Naive thymus-derived CD4-positive, alpha-beta T cell (primary cell): ENCODE results near the gene SRR. TPM values are rescaled to one million over a fixed set of nuclear protein-coding genes. Genes with fewer than 3 reads are reported as not detected.
"Not testable (repeated sequence)": the region's sequence is repeated elsewhere in the genome, so short reads cannot be mapped to it uniquely, and the experiment has no call there.

Experiments
- ATAC-seq: fragments of 150-1000 bp; cut with Tn5 transposase; 2 replicates; pipeline ENCODE4 v1.10.0; 2021; ENCODE audit warnings: mild to moderate bottlenecking, moderate library complexity
- CTCF ChIA-PET: fragments of 350-600 bp; sonication (Branson Sonifier 250); formaldehyde crosslinking; loops from one replicate; lab custom pipeline; 2021; ENCODE audit warnings: antibody characterized with exemption; lab: Charles Lee
- POLR2A ChIA-PET: fragments of 350-600 bp; sonication (Branson Sonifier 250); formaldehyde crosslinking; loops from one replicate; lab custom pipeline; 2021; ENCODE audit warnings: antibody characterized with exemption, inconsistent platforms; lab: Charles Lee
- DNase-seq, 9 donors: peaks; one replicate each; pipeline versions ENCODE4 v3.0.0 to v3.0.0-alpha.2; 2020 to 2022; ENCODE audit warnings: mixed read lengths in 1 of 9
- H3K27ac ChIP-seq: one replicate; pipeline ENCODE4 v1.7.0; 2013; ENCODE audit warnings: mild to moderate bottlenecking, low read depth, low read length, moderate library complexity
- H3K27me3 ChIP-seq, 2 donors: one replicate each; pipeline ENCODE4 v1.7.0; 2013; ENCODE audit warnings: low read length in 2 of 2, mild to moderate bottlenecking in 2 of 2, moderate library complexity in 2 of 2; ENCODE audit not compliant: control insufficient read depth in 2 of 2, insufficient read depth in 2 of 2
- H3K36me3 ChIP-seq, 3 experiments: 1 replicate in 2 of 3; 2 replicates in 1 of 3; pipeline ENCODE4 v1.7.0; 2013; ENCODE audit warnings: low read length in 3 of 3, mild to moderate bottlenecking in 3 of 3, moderate library complexity in 1 of 3; ENCODE audit not compliant: insufficient read depth in 3 of 3, control insufficient read depth in 2 of 3
- H3K4me1 ChIP-seq, 2 donors: one replicate each; pipeline ENCODE4 v1.7.0; 2013; ENCODE audit warnings: low read length in 2 of 2, mild to moderate bottlenecking in 2 of 2, moderate library complexity in 1 of 2; ENCODE audit not compliant: control insufficient read depth in 2 of 2, insufficient read depth in 2 of 2
- H3K4me3 ChIP-seq: 2 replicates; pipeline ENCODE4 v1.7.0; 2013; ENCODE audit warnings: mild to moderate bottlenecking, low read length
- H3K9me3 ChIP-seq, 3 experiments: 1 replicate in 2 of 3; 2 replicates in 1 of 3; pipeline ENCODE4 v1.7.0; 2013; ENCODE audit warnings: low read length in 3 of 3; ENCODE audit not compliant: control insufficient read depth in 2 of 3
- H3K27ac Mint-ChIP-seq, 9 donors: one replicate each; pipeline ENCODE4 v1.8.0; 2020 to 2022; ENCODE audit warnings: mixed read lengths in 9 of 9, mild to moderate bottlenecking in 8 of 9, moderate library complexity in 5 of 9, inconsistent platforms in 2 of 9
- H3K27me3 Mint-ChIP-seq, 5 donors: one replicate each; pipeline ENCODE4 v1.8.0; 2021 to 2022; ENCODE audit warnings: mixed read lengths in 5 of 5, mild to moderate bottlenecking in 1 of 5
- H3K36me3 Mint-ChIP-seq, 5 donors: one replicate each; pipeline ENCODE4 v1.8.0; 2020 to 2022; ENCODE audit warnings: mixed read lengths in 5 of 5, mild to moderate bottlenecking in 3 of 5, inconsistent platforms in 1 of 5
- H3K4me1 Mint-ChIP-seq, 7 donors: one replicate each; pipeline ENCODE4 v1.8.0; 2020 to 2022; ENCODE audit warnings: mixed read lengths in 7 of 7, mild to moderate bottlenecking in 3 of 7, inconsistent platforms in 1 of 7
- H3K4me3 Mint-ChIP-seq, 10 donors: one replicate each; pipeline ENCODE4 v1.8.0; 2020 to 2022; ENCODE audit warnings: mild to moderate bottlenecking in 10 of 10, mixed read lengths in 10 of 10, moderate library complexity in 6 of 10, inconsistent platforms in 2 of 10
- H3K9me3 Mint-ChIP-seq, 11 donors: one replicate each; pipeline ENCODE4 v1.8.0; 2020 to 2022; ENCODE audit warnings: mixed read lengths in 11 of 11, mild to moderate bottlenecking in 4 of 11, inconsistent platforms in 1 of 11, moderate library complexity in 1 of 11
- intact Hi-C, 2 donors: fragments of 100-400 bp; cut with micrococcal nuclease; formaldehyde crosslinking; loops; one replicate each; pipeline ENCODE4 v1.15.1; 2023
- polyA plus RNA-seq, 2 donors: library from polyadenylated mRNA; unstranded; fragments of 300-500 nt; fragmentation: Illumina TruSeq; gene quantifications; one replicate each; pipeline ENCODE4 v1.2.3, GENCODE V29; 2021
- total RNA-seq, 6 experiments: library from RNA in 5 of 6; stranded (reverse) in 5 of 6; gene quantifications; 1 replicate in 5 of 6; 2 replicates in 1 of 6; pipeline ENCODE4 v1.2.3 and lab custom pipeline; 2021 to 2026

SRR gene
- total RNA-seq (10 to 100 TPM in 1 of 5 experiments, 1 to 10 TPM in 4; 3.1 to 16.0 (median 8.3) TPM), polyA plus RNA-seq (1 to 10 TPM; 5.2 to 9.6 TPM), total RNA-seq (lab: John Stamatoyannopoulos, UW) (3.1 reads per million, percentile 16 among the genes with 10 or more reads in this experiment)

- H3K9me3 Mint-ChIP-seq = no peaks in the 10 kb centered on the region
- Histone ChIP-seq H3K4me3 (peak within 1 kb of the TSS; percentile 87), H3K36me3 (peaks cover 4 to 24% (median 5%) of the 10 kb centered on the region in 3 experiments), H3K27me3 (no peaks in the 10 kb centered on the region), H3K9me3 (no peaks in the 10 kb centered on the region), H3K4me1 (peaks cover 9 to 13% of the 10 kb centered on the region in 2 donors), H3K27ac (peak within 1 kb of the TSS; percentile 98)
- H3K27me3 Mint-ChIP-seq = no peaks in the 10 kb centered on the region
- H3K27ac Mint-ChIP-seq = peak within 1 kb of the TSS; percentile 76 to 95 (median 84)
- DNase-seq (peak; percentile 87 to 95 (median 93)), ATAC-seq (peak; percentile 97)
- H3K4me3 Mint-ChIP-seq = peak within 1 kb of the TSS; percentile 90 to 98 (median 92)
- peaks cover 25 to 61% (median 47%) of the 10 kb centered on the region in 7 donors for H3K4me1 Mint-ChIP-seq
- POLR2A ChIA-PET = interaction anchor here (0.5 to 2.4 kb wide), 19 partner anchors 11 to 580 kb away, joined by 3 to 21 read pairs (median 3); partner anchors contain the start of genes DPH1, HIC1, RTN4RL1 and TSR1
- H3K36me3 Mint-ChIP-seq = peaks cover 8 to 23% (median 12%) of the 10 kb centered on the region in 5 donors
- CTCF ChIA-PET = interaction anchor here (0.8 kb wide), 2 partner anchors 33 to 39 kb away, joined by 3 read pairs; partner anchors contain the start of gene TSR1
- intact Hi-C loops = loop anchor here (1.0 to 10.0 kb wide), 13 partner anchors 33 to 659 kb away; partner anchors contain the start of genes RILP (in 2 of the 2), TSR1 (in 2 of the 2), MNT (in 1 of the 2) and OVCA2 (in 1 of the 2)
Observed at GRCh38 chr17:2303204-2304188, at the start of gene SRR, which contains the start of gene SMG6. Gene SRR, plus strand, starts transcription at chr17:2303950. Its CDS starts 11,611 bp downstream, at chr17:2315561. Gene SMG6, minus strand, starts transcription at chr17:2303785. Its CDS starts 65 bp downstream, at chr17:2303720.

GRCh38 chr17:2258830-2259229 lies 44.9 kb upstream of the SRR start:
- Histone ChIP-seq H3K27ac (peak overlapping the region; percentile 83), H3K4me1 (peaks cover 54 to 68% of the 10 kb centered on the region in 2 donors), H3K4me3 (peak overlapping the region; percentile 36)
- DNase-seq = peak in 1 of 9 donors; percentile 27
- H3K27me3 ChIP-seq, H3K9me3 ChIP-seq, H3K36me3 ChIP-seq, intact Hi-C loops, H3K27me3 Mint-ChIP-seq, H3K9me3 Mint-ChIP-seq, ATAC-seq: not testable (repeated sequence)
- ChIA-PET POLR2A (interaction anchor here (0.6 to 10.6 kb wide), 16 partner anchors 9 to 1995 kb away, joined by 3 to 148 read pairs (median 4); partner anchors contain the start of genes HIC1, SRR and TSR1), CTCF (interaction anchor here (0.8 to 4.7 kb wide), 5 partner anchors 8 to 1742 kb away, joined by 3 to 34 read pairs (median 8); no protein-coding TSS in a partner anchor)
- Mint-ChIP-seq H3K27ac (peak overlapping the region; percentile 96 to 100 (median 98)), H3K4me3 (peak overlapping the region; percentile 56 to 86 (median 78)), H3K36me3 (peaks cover 5 to 56% (median 27%) of the 10 kb centered on the region in 5 donors), H3K4me1 (peaks cover 45 to 80% (median 76%) of the 10 kb centered on the region in 7 donors)

GRCh38 chr17:2259769-2260536 lies 43.8 kb upstream of the SRR start:
- POLR2A ChIA-PET = interaction anchor here (0.6 to 10.6 kb wide), 15 partner anchors 8 to 213 kb away, joined by 3 to 148 read pairs (median 4); partner anchors contain the start of genes SMG6 and SRR
- Histone ChIP-seq H3K27ac (peak overlapping the region; percentile 83), H3K36me3 (no peaks in the 10 kb centered on the region), H3K4me1 (peaks cover 65 to 72% of the 10 kb centered on the region in 2 donors), H3K4me3 (peak overlapping the region; percentile 36), H3K9me3 (no peaks in the 10 kb centered on the region), H3K27me3 (no peaks in the 10 kb centered on the region)
- H3K27me3 Mint-ChIP-seq = no peaks in the 10 kb centered on the region
- H3K4me1 Mint-ChIP-seq = peaks cover 43 to 80% (median 76%) of the 10 kb centered on the region in 7 donors
- intact Hi-C loops = no loop called here
- peaks cover under 1 to 51% (median 20%) of the 10 kb centered on the region in 5 donors for H3K36me3 Mint-ChIP-seq
- ATAC-seq = peak; percentile 85
- H3K4me3 Mint-ChIP-seq = peak overlapping the region; percentile 56 to 86 (median 78)
- H3K9me3 Mint-ChIP-seq = peaks cover 0 to under 1% (median 0%) of the 10 kb centered on the region in 11 donors
- CTCF ChIA-PET = interaction anchor here (2.6 to 4.7 kb wide), 2 partner anchors 15 to 21 kb away, joined by 14 to 34 read pairs; no protein-coding TSS in a partner anchor
- H3K27ac Mint-ChIP-seq = peak overlapping the region; percentile 96 to 100 (median 98)
- peak in 8 of 9 donors; percentile 54 to 73 (median 63) for DNase-seq

- Mint-ChIP-seq H3K36me3 (peaks cover 0 to 49% (median 17%) of the 10 kb centered on the region in 5 donors), H3K9me3 (peaks cover 0 to 1% (median 0%) of the 10 kb centered on the region in 11 donors), H3K4me3 (peak overlapping the region in 9 of 10 donors; percentile 36 to 94 (median 75)), H3K4me1 (peaks cover 54 to 95% (median 88%) of the 10 kb centered on the region in 7 donors), H3K27me3 (no peaks in the 10 kb centered on the region), H3K27ac (peak overlapping the region; percentile 96 to 100 (median 99))
- Histone ChIP-seq H3K36me3 (no peaks in the 10 kb centered on the region), H3K27ac (peak overlapping the region; percentile 80), H3K4me3 (no peak overlapping the region), H3K27me3 (no peaks in the 10 kb centered on the region), H3K4me1 (peaks cover 81 to 92% of the 10 kb centered on the region in 2 donors), H3K9me3 (no peaks in the 10 kb centered on the region)
- ATAC-seq (no peak), DNase-seq (no peak)
- ChIA-PET POLR2A (interaction anchor here (0.9 to 12.4 kb wide), 6 partner anchors 7 to 19 kb away, joined by 3 to 148 read pairs (median 7); no protein-coding TSS in a partner anchor), CTCF (interaction anchor here (0.6 to 6.6 kb wide), 3 partner anchors 17 to 85 kb away, joined by 3 to 53 read pairs (median 4); no protein-coding TSS in a partner anchor)
- intact Hi-C loops = no loop called here
Observed at GRCh38 chr17:2262135-2262587, 41.6 kb upstream of the SRR start.

- H3K9me3 Mint-ChIP-seq = peaks cover 0 to 1% (median 0%) of the 10 kb centered on the region in 11 donors
- peak overlapping the region; percentile 33 for H3K4me3 ChIP-seq
- intact Hi-C loops = no loop called here
- peaks cover 50 to 95% (median 86%) of the 10 kb centered on the region in 7 donors for H3K4me1 Mint-ChIP-seq
- no peaks in the 10 kb centered on the region for H3K9me3 ChIP-seq
- ATAC-seq = peak; percentile 8
- peak overlapping the region; percentile 96 to 100 (median 99) for H3K27ac Mint-ChIP-seq
- H3K4me3 Mint-ChIP-seq = peak overlapping the region; percentile 54 to 94 (median 83)
- no peaks in the 10 kb centered on the region for H3K27me3 ChIP-seq
- H3K27ac ChIP-seq = peak overlapping the region; percentile 80
- CTCF ChIA-PET = interaction anchor here (1.1 to 6.6 kb wide), 4 partner anchors 10 to 40 kb away, joined by 3 to 53 read pairs (median 22); partner anchors contain the start of genes SMG6 and SRR
- peaks cover 86 to 93% of the 10 kb centered on the region in 2 donors for H3K4me1 ChIP-seq
- H3K36me3 Mint-ChIP-seq = peaks cover 0 to 44% (median 16%) of the 10 kb centered on the region in 5 donors
- DNase-seq = peak in 7 of 9 donors; percentile 32 to 71 (median 50)
- no peaks in the 10 kb centered on the region for H3K27me3 Mint-ChIP-seq
- POLR2A ChIA-PET = interaction anchor here (0.6 to 12.4 kb wide), 12 partner anchors 8 to 969 kb away, joined by 3 to 148 read pairs (median 6); partner anchors contain the start of genes HIC1, SMG6 and SRR
- H3K36me3 ChIP-seq = no peaks in the 10 kb centered on the region
Observed at GRCh38 chr17:2263183-2264066, 40.3 kb upstream of the SRR start.
